Amygdala (tissue), 56 donors: ENCODE results near the gene PTPN20.

ENCODE experiments used
- DNase-seq, 56 donors: peaks; one replicate each; lab custom pipeline; 2025; lab: John Stamatoyannopoulos, UW

Gene PTPN20

GRCh38 chr10:47044741-47045140, 133.5 kb downstream of the PTPN20 start:
- no peak for DNase-seq

DNA sequence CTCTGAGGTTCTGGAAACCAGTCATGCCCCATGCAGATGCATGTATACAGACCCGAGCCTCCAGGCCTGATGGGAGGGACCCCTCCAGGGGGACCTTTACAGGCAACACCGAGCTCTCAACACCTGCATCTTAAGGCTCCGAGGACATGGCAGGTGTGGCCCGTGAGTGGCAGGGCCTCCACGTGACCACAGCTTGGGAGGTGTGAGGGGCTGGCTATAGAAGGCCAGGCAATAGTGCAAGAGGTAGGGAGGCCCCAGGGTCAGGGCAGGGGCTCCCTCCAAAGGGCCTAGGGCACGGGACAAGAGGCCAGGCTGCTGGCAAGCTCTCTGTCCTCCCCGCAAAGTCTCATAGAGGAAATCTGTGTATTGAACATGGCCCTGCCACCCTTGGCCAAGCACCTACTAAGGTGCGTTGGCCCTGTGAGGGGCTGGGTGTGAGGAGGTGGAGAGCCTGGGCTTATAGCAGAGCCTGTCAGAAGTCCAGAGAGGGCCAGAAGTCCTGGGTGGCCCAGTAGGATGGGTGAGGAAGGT, 134.2 kb downstream of the PTPN20 start:
- no peak for DNase-seq

GRCh38 chr10:47046321-47047126, 135.3 kb downstream of the PTPN20 start:
- no peak for DNase-seq

DNA sequence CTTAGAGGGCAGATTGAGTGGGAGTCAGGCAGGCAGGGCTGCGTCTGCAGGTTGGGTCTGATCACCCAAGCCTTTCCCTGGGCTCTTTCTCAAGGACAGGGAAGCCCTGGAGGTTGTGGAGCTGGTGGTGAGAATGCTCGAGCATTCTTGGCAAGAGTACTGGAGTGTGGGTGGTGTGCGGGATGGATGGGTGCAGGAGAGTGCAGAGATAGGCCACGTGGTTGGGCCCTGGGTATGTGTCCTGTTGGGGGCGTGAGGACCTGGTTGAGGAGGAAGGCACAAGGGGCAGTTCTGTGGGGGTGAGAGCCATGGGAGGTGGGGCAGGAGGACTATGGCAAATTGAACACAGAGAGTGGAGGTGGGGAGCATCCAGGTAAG, 135.9 kb downstream of the PTPN20 start:
- no peak for DNase-seq

GRCh38 chr10:47047577-47048525, 136.6 kb downstream of the PTPN20 start:
- peak in 38 of 56 donors; percentile 6 to 82 (median 28) for DNase-seq

GRCh38 chr10:47048526-47048905, 137.3 kb downstream of the PTPN20 start:
- no peak for DNase-seq

DNA sequence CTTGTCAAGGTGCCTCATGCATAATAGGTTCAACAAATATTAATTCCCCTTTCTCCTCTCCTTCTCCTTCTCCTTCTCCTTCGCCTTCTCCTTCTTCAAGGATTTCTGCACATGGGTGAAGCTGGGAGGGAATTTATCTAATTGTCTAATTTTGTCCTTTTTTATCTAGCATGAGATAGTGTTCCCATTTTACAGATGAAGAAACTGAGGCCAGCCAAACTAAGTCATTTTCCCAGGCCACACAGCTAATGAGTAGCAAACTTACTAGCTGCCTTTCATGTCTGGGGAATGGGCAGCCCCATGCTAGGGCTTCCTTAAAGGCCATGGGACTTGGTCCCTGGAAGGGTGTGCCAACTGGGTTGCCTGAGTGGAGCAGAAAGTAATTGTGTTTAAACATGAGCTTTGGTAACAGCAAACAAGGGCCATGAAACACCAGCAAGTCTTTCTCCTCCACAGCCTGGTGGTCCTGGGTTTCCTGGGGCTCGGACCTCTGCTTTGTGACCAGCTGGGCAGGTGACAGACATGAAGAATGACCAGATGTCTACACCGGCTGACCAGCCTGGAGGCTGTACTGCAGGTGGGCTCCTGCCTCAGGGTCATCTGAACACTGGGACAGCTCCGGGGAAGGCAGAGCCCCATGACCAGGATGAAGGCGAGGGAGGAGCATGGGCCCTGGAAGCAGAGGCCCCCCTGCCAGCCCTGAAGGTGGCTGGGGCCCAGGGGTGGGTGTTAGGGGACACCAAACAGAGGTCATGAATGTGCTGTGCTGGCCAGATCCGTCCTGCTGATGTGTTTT, 138.0 kb downstream of the PTPN20 start:
- no peak for DNase-seq

GRCh38 chr10:47049906-47050305, 138.7 kb downstream of the PTPN20 start:
- DNase-seq, result no peak

DNA sequence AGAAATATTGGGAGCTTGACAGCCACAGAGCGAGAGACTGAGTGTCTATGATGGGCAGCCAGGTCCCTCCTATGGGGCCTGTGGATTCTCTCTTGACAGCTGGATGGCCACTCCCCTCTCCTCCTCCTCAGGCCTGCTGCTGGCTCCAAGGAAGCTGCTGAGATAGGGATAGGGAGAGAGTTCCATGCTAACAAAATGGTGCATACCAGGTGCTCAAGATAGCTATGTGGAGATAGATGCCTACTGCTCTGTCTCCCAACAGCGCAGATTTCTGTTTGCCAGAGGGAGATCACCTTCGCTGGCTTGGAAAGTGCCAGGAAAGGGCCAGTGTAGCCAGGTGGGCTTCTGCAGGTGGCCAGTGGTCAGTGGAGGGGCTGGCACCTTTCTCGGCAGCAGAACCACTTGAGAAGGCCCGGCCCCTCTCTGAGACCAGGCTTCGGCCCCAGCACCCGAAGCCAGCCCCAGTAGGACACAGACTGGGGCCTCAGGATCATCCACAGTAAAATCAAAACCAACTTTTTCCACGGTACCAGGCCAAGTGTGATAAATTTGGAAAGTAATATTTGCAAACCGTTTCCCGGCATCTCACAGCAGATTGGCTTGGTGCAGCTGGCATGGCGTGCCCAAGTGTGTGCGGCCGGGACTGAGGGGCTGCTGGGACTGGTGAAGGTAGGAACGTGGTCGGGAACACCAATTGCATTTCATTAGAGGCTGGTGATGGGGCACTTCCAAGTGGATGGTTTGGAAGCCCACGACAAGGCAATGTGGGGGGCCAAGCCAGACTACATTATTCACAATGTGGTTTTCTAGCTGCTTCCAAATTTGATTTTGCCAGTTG, 139.6 kb downstream of the PTPN20 start:
- DNase-seq, result no peak

DNA sequence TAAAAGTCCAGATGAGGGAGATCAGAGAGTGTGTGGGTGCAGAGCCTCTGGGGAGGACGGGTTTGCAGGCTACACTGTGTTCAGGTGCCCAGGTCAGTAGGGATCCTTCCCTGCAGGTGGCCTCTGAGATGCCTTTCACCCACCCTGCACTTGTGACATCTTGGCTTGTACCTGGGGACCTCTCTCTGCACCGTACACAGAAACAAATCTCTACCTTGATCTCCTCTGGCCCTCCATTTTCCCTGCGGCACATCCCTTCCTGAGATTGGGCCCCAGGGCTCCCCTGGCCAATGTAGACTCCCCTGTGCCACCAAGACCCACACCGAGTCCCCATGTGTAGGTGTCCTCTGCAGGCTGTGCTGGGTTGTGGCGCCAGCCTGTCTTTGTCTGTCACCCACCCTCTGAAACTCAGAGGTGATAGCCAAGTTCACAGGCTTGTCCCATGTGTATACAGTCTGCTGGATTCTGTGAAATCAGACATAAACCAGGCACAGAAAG, 140.6 kb downstream of the PTPN20 start:
- no peak for DNase-seq
